Measurements from ENCODE around the gene KRT78.
"Not testable (repeated sequence)": the region's sequence is repeated elsewhere in the genome, so short reads cannot be mapped to it uniquely, and the experiment has no call there.

KRT78 gene

DNA sequence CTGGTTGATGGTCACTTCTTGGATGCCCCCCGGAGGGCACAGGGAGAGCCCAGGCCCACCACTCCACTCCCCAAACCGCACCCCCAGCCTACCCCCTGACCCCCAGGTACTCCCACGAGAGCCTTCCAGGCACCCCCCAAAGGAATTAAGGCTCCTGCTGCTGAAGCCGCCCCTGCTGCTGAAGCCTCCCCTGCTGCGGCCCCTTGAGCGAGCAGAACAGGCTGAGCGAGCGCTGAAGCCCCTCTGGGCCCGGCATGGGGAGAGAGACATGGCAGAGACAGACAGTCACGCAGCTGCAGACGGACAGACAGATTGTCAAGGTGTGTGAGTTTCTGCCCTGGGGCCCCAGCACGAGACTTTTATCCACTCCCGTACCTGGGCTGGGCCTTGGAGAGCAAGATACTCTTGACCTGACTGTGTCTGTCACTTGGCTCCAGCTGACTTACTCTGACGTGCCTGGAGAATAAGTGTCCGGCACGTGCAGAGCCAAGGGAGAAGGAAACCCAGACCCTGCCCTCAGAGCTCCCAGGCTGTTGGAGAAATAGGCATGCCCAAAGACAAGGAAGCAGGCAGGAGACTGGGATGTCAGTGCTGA, at the start of gene KRT78:
Gene KRT78, minus strand, starts transcription at position 334 of the 595 bp plus-strand sequence. Its CDS starts 64 bp downstream, at position 270.
- no peak for DNase-seq

DNA sequence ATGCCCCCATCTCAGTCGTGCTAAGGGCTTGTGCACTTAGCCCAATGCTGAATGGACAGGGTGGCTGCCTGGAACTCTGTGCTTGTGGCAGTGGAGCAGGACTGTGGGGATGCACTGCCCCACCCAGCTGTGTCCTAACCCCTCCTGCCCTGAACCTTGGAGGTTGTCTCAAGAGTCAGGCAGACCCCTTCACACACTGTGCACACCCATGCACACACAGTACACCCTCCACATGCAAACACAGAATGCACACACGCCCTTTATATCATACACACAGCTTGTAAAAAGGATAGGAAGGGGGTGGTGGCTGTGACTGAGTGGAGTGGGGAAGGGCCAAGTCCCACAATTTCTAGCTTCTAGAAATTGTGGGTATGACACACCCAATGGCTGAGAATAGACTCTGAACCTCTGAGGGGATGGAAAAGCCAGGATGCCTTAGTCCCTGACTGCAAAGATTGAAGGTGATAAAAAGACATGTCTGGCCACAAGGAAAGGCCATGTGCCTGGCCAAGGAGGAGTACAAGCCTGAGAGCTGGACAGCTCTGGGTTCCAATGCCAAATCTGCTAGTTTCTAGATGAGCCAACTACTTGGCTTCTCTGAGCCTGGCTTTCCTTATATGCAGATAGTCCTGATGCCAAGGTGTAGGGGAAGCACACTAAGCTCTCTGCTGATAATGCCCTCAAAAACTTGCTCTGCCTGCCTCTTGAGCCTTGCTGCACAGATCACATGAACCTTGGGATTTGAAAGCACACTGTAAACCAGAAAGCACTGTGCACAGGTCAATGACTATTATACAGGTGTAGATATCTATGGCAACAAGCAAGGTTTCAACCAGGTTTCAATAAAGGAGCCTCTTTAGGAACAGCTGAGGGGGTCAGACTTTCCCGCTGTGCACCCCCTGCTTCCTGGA, 47.7 kb upstream of the KRT78 start:
- no peak for DNase-seq

DNA sequence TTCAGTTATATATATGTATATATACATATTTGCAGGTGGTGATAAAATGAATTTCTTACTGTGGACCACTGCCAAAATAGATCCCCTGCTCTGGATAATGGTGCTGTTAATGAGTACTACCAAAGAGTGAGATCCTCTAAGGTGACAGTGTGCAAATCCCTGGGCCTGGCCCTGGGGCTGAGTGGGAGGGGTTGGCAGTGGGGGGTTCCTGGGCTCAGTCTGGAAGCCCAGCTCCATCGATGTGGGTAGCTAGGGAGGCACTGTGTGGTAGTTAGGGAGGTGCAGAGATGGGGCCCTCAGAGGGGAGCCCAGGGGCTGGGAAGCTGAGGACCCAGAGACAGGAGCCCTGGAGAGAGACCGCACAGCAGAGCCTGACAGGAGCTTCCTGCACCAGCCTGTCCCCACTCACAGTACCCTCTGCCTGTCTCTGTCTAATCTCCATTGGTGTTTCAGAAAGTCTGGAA, 47.0 kb upstream of the KRT78 start:
- DNase-seq = no peak

GRCh38 chr12:52892974-52893373, 44.2 kb upstream of the KRT78 start:
- DNase-seq = no peak

DNA sequence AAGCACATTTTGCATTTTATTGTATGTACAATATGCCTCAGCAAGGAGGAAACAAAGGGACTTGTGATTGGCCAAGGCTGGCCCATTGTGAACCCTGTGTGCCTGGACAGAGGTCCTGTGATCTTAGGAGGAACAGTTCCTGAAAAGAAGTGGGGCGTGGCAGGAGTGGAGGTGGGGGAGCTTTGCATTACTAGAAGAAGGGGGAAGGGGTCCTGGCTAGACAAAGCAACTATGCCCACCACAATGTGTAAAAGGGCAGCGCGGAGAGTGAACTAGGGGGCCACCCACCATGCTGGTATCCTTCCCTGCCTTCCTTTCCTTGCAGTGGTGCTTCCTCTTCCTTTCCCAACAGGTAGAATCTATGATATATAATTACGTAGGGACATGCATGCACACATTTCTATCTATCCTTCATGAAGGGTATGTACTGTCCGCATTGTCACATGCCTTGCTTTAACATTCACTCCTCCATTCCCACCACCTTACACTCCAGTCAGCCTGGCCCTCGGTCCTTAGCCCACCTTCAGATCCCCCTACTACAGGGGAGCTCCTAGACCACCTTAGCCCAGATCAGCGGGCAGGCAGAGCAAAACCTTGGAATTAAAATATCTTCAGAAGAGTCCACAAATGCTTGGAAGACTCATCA, 43.5 kb upstream of the KRT78 start:
- no peak for DNase-seq

- DNase-seq = no peak
Observed at GRCh38 chr12:52891044-52891443, 42.2 kb upstream of the KRT78 start.

- no peak for DNase-seq
Observed at GRCh38 chr12:52890417-52890816, 41.6 kb upstream of the KRT78 start.

- no peak for DNase-seq
Observed at GRCh38 chr12:52884526-52885293, 35.9 kb upstream of the KRT78 start.

DNA sequence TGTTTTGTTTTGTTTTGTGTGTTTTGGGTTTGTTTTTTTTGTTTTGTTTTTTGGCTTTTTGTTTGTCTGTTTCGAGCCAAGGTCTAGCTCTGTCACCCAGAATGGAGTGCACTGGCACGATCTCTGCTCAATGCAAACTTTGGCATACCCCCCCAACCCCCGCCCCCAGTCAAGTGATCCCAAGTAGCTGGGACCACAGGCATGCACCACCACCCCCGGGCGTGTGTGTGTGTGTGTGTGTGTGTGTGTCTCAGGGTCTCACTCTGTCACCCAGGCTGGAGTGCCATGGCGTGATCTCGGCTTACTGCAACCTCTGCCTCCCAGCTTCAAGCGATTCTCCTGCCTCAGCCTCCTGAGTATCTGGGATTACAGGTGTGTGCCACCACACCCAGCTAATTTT, 31.7 kb upstream of the KRT78 start:
- not testable (repeated sequence) for DNase-seq

DNA sequence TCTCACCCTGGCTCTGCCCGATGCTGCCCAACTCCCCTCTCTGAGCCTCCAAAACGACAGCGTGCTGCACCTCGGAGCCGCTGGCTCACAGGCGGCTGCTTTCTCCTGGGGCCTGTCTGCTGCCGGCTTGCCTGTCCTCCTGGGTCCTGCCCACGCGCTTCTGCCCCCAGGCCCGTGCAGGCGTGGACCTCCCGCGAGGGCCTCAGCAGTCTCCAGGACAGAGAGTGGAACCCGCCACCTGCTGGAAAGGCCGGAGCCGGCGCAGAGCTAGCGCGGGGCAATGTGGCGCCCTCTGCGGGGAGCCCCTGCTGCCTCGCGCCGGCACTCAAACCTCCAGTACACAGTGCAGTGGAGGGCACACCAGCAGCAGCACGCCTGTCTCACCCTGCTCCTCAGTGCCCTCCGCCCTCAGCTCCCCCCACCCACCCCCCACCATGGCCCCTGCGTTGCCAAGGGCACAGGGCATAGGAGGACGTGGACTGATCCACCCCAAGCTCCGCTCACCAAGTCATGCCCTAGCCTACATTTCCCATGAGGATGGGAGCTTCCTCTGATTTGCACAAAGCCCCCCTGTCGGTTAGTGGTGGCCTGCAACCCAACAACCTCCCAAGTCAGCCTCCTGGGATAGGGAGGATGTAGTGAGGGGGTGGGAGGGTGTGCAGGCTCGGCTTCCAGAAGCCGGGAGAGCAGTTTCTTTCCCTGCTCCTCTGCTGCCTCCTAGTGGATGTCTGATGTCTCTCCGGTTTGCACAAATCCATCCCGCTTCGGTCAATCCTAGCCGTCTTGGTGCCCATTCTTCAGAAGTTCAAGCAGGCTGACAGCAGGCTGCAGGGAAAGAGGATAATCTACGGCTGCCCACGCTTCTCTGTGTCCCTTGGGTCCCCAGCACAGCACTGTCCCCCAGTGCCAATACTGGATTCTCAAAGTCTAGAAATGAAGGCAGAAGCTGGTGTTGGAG, 30.9 kb upstream of the KRT78 start:
- peak in 1 of 2 experiments; percentile 21 for DNase-seq

DNA sequence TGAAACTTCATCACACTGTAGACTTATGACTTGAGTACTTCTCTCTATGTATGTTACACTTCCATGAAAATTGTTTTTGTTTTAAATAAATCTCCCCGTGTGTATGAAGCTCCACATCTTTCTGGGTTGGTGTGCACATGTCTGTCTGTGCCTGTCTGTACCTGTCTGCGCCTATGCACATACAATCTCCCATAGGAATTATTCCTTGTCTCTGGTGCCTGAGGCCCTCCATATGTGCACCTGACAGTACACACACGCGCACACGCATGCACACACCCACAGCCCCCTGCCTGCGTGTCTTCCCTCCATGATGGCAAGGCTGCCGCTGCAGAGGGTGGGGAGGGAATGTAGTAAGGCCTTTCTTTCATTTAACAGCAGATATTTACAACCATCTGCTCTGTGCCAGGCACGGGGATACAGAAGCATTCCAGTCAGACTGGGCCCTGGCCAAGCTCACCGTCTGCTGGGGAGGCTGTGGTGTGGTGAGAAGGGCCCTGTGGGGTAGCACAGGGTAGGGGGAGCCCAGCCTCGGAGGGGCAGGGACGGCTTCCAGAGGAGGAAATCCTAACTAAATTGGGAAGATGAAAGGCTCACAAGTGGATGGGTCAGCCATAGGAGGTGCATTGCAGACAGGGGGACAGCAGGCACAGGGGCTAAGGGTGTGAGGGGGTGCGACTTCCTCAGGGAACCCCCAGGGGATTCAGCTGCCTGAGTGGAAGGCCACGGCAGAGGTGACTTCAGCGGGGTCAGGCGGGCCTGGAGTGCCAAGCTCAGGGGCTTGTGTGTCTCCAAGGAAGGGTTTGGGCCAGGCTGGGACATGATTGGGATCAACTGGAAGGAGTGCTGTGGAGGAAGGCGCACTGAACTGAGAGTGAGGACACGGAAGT, 30.0 kb upstream of the KRT78 start:
- no peak for DNase-seq

DNA sequence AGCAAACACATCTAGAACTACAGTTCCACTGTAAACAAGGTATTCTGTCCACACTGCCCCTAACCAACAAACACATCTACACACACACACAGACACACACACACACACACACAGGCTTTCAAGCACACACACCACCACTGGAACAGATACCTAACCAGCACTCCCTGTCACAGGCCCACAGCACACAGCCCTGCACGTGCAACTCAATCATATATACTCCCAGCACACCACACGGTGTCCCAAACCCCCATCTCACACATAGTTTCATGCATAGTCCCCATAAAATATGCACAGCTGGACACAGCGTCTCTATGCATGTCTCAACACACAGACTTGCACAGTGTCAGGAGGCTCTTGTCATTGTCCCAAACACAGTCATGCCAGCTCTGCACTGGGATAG, 28.4 kb upstream of the KRT78 start:
- no peak for DNase-seq

DNA sequence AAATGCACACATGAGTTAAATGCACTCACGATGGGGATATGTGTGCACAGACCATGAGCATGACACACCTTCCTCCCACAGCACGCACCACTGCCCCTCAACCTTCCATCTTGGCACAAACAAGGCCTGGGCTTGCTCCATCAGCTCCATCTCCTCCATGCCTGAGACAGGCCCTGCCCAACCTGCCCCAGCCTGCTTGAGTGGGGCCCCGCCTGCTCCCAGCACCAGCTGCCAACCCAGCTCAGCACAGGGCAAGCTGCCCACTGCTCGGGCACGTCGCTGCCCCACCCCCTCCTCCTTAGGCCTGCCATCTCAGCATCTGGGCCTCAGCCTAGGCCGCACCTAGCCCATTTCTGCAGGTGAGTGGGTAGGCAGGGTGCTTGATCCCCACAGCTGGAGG, 27.6 kb upstream of the KRT78 start:
- no peak for DNase-seq

DNA sequence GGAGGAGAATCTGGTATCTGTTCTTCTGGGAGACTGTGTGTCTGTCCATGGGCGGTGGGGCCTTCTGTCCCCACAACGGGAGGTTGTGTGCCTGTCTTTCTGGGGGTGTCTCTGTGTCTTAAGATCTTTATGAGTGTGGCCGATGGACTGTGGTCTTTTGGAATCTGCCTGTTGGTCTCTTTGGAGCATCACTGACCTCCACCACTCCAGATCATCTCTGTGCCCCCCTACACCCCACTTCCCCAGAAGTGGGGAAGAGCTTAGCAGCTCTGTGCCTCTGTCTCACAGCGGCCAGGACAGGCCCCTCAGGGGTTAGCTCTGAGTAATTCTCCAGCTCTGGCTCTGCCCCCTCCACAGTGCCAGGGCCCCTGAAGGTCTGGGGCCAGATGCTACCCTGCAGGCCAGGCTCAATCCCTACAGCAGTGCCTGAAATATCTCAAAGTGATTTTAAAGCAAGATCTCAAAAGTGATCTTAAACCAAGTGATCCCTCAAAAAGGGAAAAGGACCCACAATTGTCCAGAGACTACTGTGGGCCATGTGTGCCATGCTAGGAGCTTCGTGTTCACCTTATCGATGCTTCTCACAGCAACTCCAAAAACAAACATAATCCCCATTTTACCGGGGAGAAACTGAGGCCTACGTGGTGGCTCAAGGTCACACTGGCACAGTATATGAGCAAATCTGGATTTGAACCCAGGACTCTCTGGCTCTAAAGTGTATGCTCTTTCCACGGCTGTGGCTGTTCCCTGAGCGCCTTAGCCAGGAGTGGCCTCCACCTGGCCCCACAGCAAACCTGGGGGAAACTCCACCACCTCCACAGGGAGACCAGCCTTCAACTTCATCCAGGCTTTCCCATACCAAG, 26.0 kb upstream of the KRT78 start:
- DNase-seq = no peak

- no peak for DNase-seq
Observed at GRCh38 chr12:52873832-52874572, 25.2 kb upstream of the KRT78 start.

DNA sequence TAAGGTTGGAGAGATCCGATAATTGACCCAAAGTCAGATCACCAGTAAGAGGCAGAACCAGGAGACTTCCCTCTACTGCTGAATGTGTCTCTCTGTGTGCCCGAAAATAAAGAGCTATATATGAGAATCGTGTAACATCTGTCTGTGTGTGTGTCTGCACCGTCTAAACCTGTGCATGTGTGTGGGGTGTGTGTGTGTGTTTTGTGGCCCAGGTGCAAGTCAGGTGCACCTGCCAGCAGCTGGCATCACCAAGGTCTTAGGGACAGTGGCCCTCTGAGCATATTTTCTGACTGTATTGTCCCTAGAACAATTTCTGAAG, 24.7 kb upstream of the KRT78 start:
- DNase-seq = no peak

DNA sequence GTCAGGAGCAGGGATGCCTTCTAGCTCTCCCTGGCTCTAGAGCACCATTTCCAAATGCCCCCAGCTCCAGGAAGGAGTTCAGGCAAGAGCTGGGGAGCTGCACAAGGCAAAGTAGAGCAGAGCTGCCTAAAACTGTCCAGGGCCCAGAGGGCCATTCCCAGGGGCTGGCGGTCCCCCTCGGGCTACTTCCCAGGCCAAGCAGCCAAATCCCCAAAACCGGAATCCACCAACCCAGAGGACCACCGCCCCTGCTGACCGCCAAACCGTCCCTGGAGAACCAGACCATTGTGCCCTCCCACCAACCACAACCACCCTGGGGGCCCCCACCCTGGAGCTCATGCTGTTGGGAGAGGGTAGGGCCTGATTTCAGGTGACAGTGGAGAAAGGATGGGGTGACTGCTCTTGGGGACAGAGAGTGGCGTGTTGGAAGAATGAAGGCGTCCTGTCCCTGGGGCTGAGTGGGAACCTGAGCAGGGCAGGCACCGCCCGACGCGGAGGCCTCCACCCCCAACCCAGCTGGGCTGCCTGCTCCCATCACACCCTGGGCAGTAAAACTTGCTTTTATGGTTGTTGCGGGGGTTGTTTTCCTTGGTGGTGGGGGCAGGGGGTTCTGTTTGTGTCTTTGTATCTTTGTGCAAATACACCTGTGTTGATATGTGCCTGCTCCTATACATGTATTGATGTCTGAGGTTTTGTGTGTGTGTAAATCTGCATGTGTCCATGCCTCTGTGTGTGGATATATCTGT, 24.0 kb upstream of the KRT78 start:
- DNase-seq = no peak

DNA sequence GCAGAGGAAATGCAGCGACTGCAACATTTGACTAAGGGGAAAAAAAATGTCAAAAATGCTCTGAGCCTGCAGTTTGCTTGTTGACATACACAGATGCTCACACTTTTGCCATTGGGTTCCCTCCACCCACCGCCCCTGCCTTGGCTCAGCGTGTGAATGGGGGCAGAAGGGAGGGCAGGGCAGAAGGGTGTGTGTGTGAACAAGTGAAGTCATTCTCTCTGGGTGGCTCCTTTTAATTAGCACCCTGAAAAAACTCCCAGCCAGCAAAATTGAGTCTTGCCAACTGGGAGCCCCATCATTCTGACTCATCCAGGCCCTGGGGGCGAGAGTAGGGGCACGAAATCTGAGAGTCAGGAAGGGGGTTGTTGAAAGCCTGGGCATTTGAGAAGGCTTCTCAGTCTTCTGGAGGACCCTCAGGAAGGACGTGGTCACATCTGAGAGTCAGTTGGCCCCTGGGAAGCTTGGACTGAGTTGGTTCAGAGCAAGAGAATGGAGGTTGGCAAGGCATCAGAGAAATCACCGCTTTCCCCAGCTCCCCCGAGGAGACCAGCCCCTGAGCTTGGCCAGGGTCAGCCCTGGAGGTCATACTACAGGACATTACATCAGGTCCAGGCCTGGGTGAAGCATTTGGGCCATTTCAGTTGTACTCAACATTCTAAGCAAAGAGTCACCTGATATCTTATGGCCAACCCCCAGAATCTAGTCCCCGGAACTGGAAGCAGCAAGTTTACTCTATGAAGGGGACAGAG, 22.7 kb upstream of the KRT78 start:
- no peak for DNase-seq

All from cerebellar nuclear complex (tissue), 1 donor.